A549 (cell line): ENCODE data around the gene KCTD5. TPM values are rescaled to one million over a fixed set of nuclear protein-coding genes. Genes with fewer than 3 reads are reported as not detected.

Experiments used
- CHD2 ChIP-seq: fragments of 150-350 bp; IDR thresholded peaks from 2 replicates; pipeline ENCODE4 v1.6.1; 2014; ENCODE audit warnings: low read length; ENCODE audit not compliant: partially characterized antibody
- EHF ChIP-seq: fragments of 250-450 bp; sonication (Bioruptor Pico); IDR thresholded peaks from 2 replicates; pipeline ENCODE4 v1.5.0; 2020; ENCODE audit warnings: mild to moderate bottlenecking
- ESRRA ChIP-seq: fragments of 150-350 bp; IDR thresholded peaks from 2 replicates; pipeline ENCODE4 v1.6.1; 2014; ENCODE audit warnings: mild to moderate bottlenecking, low read length, borderline replicate concordance
- FOSL2 ChIP-seq, 2 experiments: fragments of 450-650 bp in 1 of 2; fragments of >200 bp in 1 of 2; sonication (Bioruptor Twin) in 1 of 2; formaldehyde crosslinking; IDR thresholded peaks; 2 replicates each; pipeline versions ENCODE4 v1.5.0 to v1.6.1; 2016 to 2020; ENCODE audit warnings: mild to moderate bottlenecking in 1 of 2, moderate library complexity in 1 of 2
- FOXS1 ChIP-seq: fragments of 250-450 bp; sonication (Bioruptor Pico); IDR thresholded peaks from 2 replicates; pipeline ENCODE4 v1.5.0; 2020; ENCODE audit warnings: mild to moderate bottlenecking, moderate library complexity
- HDAC2 ChIP-seq: fragments of 200-600 bp; sonication (generic); IDR thresholded peaks from 2 replicates; pipeline ENCODE4 v1.6.1; 2016
- HEYL ChIP-seq: fragments of 250-450 bp; sonication (Bioruptor Pico); IDR thresholded peaks from 2 replicates; pipeline ENCODE4 v1.8.0; 2021; ENCODE audit warnings: mild to moderate bottlenecking, moderate library complexity
- HOXB5 ChIP-seq: fragments of 250-450 bp; sonication (Bioruptor Pico); IDR thresholded peaks from 2 replicates; pipeline ENCODE4 v1.5.0; 2020; ENCODE audit warnings: mild to moderate bottlenecking, moderate library complexity
- MAFK ChIP-seq: fragments of 450-650 bp; IDR thresholded peaks from 2 replicates; pipeline ENCODE4 v1.6.1; 2014; ENCODE audit not compliant: partially characterized antibody
- MAZ ChIP-seq: fragments of 150-350 bp; IDR thresholded peaks from 2 replicates; pipeline ENCODE4 v1.6.1; 2014; ENCODE audit warnings: antibody characterized with exemption, low read depth, low read length, borderline replicate concordance
- MYC ChIP-seq: IDR thresholded peaks from 2 replicates; pipeline ENCODE4 v1.6.1; 2012; ENCODE audit warnings: mild to moderate bottlenecking, inconsistent platforms, low read length, improper control_type of control experiment, borderline replicate concordance
- NFE2L2 ChIP-seq: fragments of 150-350 bp; conservative IDR thresholded peaks from 2 replicates; pipeline ENCODE4 v1.6.1; 2014; ENCODE audit warnings: low read length
- NR3C1 ChIP-seq: fragments of >200 bp; sonication (Bioruptor Twin); formaldehyde crosslinking; IDR thresholded peaks from 3 replicates; pipeline ENCODE4 v1.6.1; 2017
- POLR2A ChIP-seq: IDR thresholded peaks from 2 replicates; pipeline ENCODE4 v1.6.1; 2012; ENCODE audit warnings: mild to moderate bottlenecking, low read length
- RFX5 ChIP-seq: fragments of 450-650 bp; IDR thresholded peaks from 2 replicates; pipeline ENCODE4 v1.7.1; 2014; ENCODE audit warnings: antibody characterized with exemption, mild to moderate bottlenecking, moderate library complexity
- TFCP2L1 ChIP-seq: fragments of 250-450 bp; sonication (Bioruptor Pico); IDR thresholded peaks from 2 replicates; pipeline ENCODE4 v1.5.0; 2021; ENCODE audit warnings: mild to moderate bottlenecking
- TP53 ChIP-seq: fragments of 250-450 bp; sonication (Bioruptor Pico); IDR thresholded peaks from 2 replicates; pipeline ENCODE4 v1.5.0; 2021; ENCODE audit warnings: mild to moderate bottlenecking, moderate library complexity
- ZNF302 ChIP-seq: fragments of 250-450 bp; sonication (Bioruptor Pico); IDR thresholded peaks from 2 replicates; pipeline ENCODE4 v1.9.0; 2021; ENCODE audit warnings: inconsistent platforms, mild to moderate bottlenecking, moderate library complexity
- polyA plus RNA-seq, 4 experiments: library from polyadenylated mRNA; depleted of rRNA in 3 of 4; stranded (reverse); fragments of >200 nt; fragmentation: RNase III in 1 of 4; extraction: RNeasy Plus Mini Kit Qiagen cat#74134 plus additional on column Dnase treatment in 1 of 4; gene quantifications; 2 replicates in 3 of 4; 3 replicates in 1 of 4; pipeline ENCODE4 v1.2.3, GENCODE V29; 2011 to 2017
- TF ChIP-seq, protein P1 (sequence below): fragments of 200-600 bp; sonication (generic); IDR thresholded peaks from 2 replicates; pipeline ENCODE4 v1.6.1; 2016; ENCODE audit warnings: antibody characterized with exemption, mild to moderate bottlenecking, moderate library complexity
- TF ChIP-seq, protein P2 (sequence below): fragments of >200 bp; sonication (Bioruptor Twin); formaldehyde crosslinking; IDR thresholded peaks from 3 replicates; pipeline ENCODE4 v1.6.1; 2016
- TF ChIP-seq, protein P3 (sequence below): IDR thresholded peaks from 2 replicates; pipeline ENCODE4 v1.6.1; 2012; ENCODE audit warnings: low read depth, borderline replicate concordance
- TF ChIP-seq, protein P4 (sequence below): fragments of 250-450 bp; sonication (Bioruptor Pico); IDR thresholded peaks from 2 replicates; pipeline ENCODE4 v1.5.0; 2021; ENCODE audit warnings: mild to moderate bottlenecking, moderate library complexity, borderline replicate concordance

KCTD5 gene
- polyA plus RNA-seq, 2 of the 4 experiments (the other 2 are of a cell fraction) = 22.8 to 26.1 TPM

DNA sequence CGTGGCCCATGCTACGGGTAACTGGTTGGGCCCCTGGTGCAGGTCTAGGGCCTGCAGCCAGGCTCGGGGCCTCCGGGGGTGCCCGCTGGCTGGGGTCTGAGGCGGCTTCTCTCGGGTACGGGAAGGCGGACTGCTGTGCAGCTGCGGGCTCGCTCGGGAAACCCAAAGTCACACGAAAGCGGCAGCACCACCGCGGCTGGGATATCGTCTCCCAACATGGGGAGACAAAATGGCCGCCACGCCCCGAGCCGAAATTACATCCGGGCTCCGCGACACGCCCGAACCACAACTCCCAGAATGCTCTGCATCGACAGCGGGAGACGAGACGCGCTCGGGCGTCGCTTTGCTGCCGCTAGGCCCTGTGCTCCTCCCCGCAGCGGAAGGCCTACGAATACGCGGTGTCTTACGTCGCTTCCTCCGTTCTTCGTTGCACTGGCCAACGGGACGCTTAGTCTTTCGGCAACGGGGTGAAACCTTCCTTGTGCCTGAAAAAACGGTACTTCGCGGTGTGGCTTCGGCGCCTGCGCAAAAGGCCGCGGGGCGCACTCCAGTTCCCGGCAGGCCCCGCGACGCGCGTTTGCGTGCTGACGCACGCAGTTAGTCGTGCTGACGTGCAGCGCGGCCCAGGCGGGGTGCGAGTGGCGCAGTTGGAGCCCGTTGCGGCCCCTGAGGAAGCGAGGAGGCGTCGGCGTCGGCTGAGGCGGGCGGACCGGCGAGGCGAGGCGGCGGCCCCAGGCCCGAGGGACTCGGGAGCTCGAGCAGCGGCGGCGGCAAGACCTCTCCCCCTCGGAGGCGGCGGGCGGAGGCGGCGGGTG lies 69.9 kb downstream of the KCTD5 start, which contains the start of gene SRRM2 (continued):
- TF ChIP-seq TFCP2L1 (CRISPR knock-in tag) (0 out of 2 replicates have a peak, but pooled peaks have one; percentile 26), TP53 (peak; percentile 89; the same call in 1 of the 2 replicates), ZNF302 (CRISPR knock-in tag) (peak; percentile 44; the same call in 1 of the 2 replicates), POLR2A (peak; percentile 70), NR3C1 (no peak), NFE2L2 (no peak), CHD2 (no peak), MYC (peak; percentile 28; the same call in 1 of the 2 replicates), FOSL2 (IDR thresholded peaks at IDR 0.05) (no peak), FOSL2 (CRISPR knock-in tag; IDR thresholded peaks at IDR 0.05) (0 out of 2 replicates have a peak, but pooled peaks have one; percentile 21), EHF (CRISPR knock-in tag) (peak; percentile 92; the same call in 1 of the 2 replicates), FOXS1 (CRISPR knock-in tag) (peak; percentile 58; the same call in 1 of the 2 replicates), ESRRA (no peak), HEYL (CRISPR knock-in tag) (peak; percentile 92), RFX5 (peak; percentile 12; the same call in 1 of the 2 replicates), MAFK (peak; percentile 92), HDAC2 (peak; percentile 36; the same call in 1 of the 2 replicates), MAZ (no peak), HOXB5 (CRISPR knock-in tag) (peak; percentile 95)
- TF ChIP-seq, protein P1, sequence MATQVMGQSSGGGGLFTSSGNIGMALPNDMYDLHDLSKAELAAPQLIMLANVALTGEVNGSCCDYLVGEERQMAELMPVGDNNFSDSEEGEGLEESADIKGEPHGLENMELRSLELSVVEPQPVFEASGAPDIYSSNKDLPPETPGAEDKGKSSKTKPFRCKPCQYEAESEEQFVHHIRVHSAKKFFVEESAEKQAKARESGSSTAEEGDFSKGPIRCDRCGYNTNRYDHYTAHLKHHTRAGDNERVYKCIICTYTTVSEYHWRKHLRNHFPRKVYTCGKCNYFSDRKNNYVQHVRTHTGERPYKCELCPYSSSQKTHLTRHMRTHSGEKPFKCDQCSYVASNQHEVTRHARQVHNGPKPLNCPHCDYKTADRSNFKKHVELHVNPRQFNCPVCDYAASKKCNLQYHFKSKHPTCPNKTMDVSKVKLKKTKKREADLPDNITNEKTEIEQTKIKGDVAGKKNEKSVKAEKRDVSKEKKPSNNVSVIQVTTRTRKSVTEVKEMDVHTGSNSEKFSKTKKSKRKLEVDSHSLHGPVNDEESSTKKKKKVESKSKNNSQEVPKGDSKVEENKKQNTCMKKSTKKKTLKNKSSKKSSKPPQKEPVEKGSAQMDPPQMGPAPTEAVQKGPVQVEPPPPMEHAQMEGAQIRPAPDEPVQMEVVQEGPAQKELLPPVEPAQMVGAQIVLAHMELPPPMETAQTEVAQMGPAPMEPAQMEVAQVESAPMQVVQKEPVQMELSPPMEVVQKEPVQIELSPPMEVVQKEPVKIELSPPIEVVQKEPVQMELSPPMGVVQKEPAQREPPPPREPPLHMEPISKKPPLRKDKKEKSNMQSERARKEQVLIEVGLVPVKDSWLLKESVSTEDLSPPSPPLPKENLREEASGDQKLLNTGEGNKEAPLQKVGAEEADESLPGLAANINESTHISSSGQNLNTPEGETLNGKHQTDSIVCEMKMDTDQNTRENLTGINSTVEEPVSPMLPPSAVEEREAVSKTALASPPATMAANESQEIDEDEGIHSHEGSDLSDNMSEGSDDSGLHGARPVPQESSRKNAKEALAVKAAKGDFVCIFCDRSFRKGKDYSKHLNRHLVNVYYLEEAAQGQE = 0 out of 2 replicates have a peak, but pooled peaks have one; percentile 5
- TF ChIP-seq, protein P2, sequence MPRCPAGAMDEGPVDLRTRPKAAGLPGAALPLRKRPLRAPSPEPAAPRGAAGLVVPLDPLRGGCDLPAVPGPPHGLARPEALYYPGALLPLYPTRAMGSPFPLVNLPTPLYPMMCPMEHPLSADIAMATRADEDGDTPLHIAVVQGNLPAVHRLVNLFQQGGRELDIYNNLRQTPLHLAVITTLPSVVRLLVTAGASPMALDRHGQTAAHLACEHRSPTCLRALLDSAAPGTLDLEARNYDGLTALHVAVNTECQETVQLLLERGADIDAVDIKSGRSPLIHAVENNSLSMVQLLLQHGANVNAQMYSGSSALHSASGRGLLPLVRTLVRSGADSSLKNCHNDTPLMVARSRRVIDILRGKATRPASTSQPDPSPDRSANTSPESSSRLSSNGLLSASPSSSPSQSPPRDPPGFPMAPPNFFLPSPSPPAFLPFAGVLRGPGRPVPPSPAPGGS = peak; percentile 84; the same call in 2 of the 3 replicates
- TF ChIP-seq, protein P3, sequence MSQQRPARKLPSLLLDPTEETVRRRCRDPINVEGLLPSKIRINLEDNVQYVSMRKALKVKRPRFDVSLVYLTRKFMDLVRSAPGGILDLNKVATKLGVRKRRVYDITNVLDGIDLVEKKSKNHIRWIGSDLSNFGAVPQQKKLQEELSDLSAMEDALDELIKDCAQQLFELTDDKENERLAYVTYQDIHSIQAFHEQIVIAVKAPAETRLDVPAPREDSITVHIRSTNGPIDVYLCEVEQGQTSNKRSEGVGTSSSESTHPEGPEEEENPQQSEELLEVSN = peak; percentile 90
- TF ChIP-seq, protein P4, sequence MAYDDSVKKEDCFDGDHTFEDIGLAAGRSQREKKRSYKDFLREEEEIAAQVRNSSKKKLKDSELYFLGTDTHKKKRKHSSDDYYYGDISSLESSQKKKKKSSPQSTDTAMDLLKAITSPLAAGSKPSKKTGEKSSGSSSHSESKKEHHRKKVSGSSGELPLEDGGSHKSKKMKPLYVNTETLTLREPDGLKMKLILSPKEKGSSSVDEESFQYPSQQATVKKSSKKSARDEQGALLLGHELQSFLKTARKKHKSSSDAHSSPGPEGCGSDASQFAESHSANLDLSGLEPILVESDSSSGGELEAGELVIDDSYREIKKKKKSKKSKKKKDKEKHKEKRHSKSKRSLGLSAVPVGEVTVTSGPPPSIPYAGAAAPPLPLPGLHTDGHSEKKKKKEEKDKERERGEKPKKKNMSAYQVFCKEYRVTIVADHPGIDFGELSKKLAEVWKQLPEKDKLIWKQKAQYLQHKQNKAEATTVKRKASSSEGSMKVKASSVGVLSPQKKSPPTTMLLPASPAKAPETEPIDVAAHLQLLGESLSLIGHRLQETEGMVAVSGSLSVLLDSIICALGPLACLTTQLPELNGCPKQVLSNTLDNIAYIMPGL (CRISPR knock-in tag) = no peak
